ENCODE results near the gene SCNN1G.

DNA sequence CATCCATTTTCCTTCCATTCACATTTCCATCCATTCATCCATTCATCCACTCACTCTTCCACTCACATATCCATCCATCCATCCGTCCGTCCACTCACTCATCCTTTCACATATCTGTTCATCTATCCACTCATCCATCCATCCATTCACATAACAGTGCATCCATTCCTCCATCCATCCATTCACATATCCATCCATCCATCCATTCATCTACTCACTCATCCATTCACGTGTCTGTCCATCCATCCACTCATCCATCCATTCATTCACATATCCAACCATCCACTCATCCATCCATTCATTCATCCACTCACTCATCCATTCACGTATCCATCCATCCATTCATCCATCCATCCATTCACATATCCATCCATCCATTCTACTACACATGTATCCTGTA lies 42.6 kb downstream of the SCNN1G start:
- TF ChIP-seq RARB (CRISPR knock-in tag; IDR thresholded peaks at IDR 0.05) (no peak), ZFP30 (CRISPR knock-in tag; IDR thresholded peaks at IDR 0.05) (no peak), ZC3H10 (CRISPR knock-in tag; IDR thresholded peaks at IDR 0.05) (no peak), CSDC2 (CRISPR knock-in tag; IDR thresholded peaks at IDR 0.05) (no peak), ZFP3 (CRISPR knock-in tag; IDR thresholded peaks at IDR 0.05) (no peak), GLIS3 (CRISPR knock-in tag; IDR thresholded peaks at IDR 0.05) (no peak), ZNF8 (CRISPR knock-in tag; IDR thresholded peaks at IDR 0.05) (no peak), TCF4 (CRISPR knock-in tag; IDR thresholded peaks at IDR 0.05; ENCODE audit: borderline replicate concordance) (no peak), ARNTL (CRISPR knock-in tag; IDR thresholded peaks at IDR 0.05; ENCODE audit: borderline replicate concordance, low read depth) (no peak)
- TF ChIP-seq, protein P1, sequence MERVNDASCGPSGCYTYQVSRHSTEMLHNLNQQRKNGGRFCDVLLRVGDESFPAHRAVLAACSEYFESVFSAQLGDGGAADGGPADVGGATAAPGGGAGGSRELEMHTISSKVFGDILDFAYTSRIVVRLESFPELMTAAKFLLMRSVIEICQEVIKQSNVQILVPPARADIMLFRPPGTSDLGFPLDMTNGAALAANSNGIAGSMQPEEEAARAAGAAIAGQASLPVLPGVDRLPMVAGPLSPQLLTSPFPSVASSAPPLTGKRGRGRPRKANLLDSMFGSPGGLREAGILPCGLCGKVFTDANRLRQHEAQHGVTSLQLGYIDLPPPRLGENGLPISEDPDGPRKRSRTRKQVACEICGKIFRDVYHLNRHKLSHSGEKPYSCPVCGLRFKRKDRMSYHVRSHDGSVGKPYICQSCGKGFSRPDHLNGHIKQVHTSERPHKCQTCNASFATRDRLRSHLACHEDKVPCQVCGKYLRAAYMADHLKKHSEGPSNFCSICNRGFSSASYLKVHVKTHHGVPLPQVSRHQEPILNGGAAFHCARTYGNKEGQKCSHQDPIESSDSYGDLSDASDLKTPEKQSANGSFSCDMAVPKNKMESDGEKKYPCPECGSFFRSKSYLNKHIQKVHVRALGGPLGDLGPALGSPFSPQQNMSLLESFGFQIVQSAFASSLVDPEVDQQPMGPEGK (CRISPR knock-in tag; IDR thresholded peaks at IDR 0.05; ENCODE audit: borderline replicate concordance): no peak
- TF ChIP-seq, protein P2, sequence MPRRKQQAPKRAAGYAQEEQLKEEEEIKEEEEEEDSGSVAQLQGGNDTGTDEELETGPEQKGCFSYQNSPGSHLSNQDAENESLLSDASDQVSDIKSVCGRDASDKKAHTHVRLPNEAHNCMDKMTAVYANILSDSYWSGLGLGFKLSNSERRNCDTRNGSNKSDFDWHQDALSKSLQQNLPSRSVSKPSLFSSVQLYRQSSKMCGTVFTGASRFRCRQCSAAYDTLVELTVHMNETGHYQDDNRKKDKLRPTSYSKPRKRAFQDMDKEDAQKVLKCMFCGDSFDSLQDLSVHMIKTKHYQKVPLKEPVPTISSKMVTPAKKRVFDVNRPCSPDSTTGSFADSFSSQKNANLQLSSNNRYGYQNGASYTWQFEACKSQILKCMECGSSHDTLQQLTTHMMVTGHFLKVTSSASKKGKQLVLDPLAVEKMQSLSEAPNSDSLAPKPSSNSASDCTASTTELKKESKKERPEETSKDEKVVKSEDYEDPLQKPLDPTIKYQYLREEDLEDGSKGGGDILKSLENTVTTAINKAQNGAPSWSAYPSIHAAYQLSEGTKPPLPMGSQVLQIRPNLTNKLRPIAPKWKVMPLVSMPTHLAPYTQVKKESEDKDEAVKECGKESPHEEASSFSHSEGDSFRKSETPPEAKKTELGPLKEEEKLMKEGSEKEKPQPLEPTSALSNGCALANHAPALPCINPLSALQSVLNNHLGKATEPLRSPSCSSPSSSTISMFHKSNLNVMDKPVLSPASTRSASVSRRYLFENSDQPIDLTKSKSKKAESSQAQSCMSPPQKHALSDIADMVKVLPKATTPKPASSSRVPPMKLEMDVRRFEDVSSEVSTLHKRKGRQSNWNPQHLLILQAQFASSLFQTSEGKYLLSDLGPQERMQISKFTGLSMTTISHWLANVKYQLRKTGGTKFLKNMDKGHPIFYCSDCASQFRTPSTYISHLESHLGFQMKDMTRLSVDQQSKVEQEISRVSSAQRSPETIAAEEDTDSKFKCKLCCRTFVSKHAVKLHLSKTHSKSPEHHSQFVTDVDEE (CRISPR knock-in tag; IDR thresholded peaks at IDR 0.05): no peak
- TF ChIP-seq, protein P3, sequence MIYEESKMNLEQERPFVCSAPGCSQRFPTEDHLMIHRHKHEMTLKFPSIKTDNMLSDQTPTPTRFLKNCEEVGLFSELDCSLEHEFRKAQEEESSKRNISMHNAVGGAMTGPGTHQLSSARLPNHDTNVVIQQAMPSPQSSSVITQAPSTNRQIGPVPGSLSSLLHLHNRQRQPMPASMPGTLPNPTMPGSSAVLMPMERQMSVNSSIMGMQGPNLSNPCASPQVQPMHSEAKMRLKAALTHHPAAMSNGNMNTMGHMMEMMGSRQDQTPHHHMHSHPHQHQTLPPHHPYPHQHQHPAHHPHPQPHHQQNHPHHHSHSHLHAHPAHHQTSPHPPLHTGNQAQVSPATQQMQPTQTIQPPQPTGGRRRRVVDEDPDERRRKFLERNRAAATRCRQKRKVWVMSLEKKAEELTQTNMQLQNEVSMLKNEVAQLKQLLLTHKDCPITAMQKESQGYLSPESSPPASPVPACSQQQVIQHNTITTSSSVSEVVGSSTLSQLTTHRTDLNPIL (CRISPR knock-in tag; IDR thresholded peaks at IDR 0.05; ENCODE audit: low read depth): no peak
